ENCODE data around the gene CD48.
"Not testable (repeated sequence)": the region's sequence is repeated elsewhere in the genome, so short reads cannot be mapped to it uniquely, and the experiment has no call there.

The CD48 gene

DNA sequence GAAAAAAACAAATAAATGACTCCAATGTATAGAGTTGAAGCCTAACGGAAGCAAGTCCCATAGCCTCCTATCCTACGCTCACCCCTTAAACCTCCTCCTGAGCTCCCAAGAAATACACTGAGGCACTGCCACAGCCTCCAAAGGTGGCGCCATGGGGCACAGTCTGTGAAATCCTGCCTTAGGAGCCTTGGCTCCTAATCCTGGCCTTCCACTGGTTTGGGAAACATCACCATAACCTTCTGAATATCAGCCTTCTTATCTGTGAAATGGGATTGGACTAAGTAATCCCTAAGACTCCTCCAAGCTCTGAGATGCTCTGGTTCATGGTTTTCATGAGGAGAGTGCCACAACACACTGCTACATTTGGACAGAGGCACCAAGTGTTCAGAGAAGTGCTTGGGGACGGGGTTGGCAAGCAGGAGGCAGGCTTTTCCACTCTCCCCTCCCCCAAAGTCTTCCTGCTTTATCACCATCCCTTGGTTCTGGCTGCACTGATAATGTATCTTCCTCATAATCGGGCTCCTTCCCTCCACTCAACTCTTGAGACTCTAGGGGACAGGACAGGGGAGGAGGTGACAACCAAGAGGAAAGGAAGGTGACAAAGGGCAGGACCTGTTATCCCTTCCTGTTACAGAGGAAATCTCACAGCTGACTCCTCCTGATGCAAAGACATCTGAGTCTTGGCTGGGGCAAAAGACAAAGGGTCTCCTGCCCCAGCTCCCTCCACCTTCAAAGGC lies 30.2 kb upstream of the CD48 start:
- no peak for DNase-seq

- DNase-seq: no peak
Measured at GRCh38 chr1:160741092-160741501, 29.5 kb upstream of the CD48 start.

GRCh38 chr1:160740133-160740688 lies 28.6 kb upstream of the CD48 start:
- DNase-seq: no peak

GRCh38 chr1:160739098-160739511 lies 27.5 kb upstream of the CD48 start, which contains the start of gene SLAMF7:
SLAMF7 (plus strand) TSS chr1:160739247; CDS start chr1:160739302, 55 bp downstream.
- DNase-seq: no peak

GRCh38 chr1:160738271-160738670 lies 26.6 kb upstream of the CD48 start:
- no peak for DNase-seq

DNA sequence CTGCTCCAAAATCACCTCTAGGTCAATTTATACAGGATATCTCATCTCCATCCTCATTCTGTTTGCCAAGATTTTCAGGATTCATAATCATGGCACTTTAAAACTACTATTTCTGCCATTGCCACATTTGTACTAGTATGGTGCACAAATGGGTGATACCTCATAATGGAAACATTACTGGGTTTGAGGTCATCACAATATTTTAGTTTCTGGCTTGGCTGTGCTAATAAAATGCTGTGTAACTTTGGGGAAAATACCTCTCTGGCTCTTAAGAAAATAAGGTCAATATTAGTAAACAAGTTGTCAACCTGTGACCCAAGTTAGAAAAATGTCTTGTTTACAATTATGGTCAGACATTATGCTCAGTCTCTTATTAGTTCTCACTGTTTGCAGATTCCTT lies 22.7 kb upstream of the CD48 start:
- DNase-seq: no peak

DNA sequence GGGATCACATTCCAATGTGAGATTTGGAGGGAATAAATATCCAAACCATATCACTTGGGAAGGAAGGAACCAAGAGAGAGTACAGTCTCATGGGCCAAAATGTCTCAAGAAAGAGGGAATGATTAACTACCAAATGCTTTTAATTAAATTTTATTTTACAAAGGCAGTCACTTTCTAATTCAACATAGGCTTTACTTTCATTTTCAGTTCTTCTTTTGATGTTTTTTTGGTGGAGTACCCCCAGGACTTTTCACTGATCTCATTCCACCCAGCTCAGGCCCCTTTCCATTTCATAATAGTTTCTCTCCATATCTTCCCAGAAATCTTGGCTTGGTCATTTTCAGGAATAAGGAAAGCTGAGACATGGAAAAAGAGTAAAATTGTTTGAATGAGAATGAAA lies 22.3 kb upstream of the CD48 start:
- no peak for DNase-seq

DNA sequence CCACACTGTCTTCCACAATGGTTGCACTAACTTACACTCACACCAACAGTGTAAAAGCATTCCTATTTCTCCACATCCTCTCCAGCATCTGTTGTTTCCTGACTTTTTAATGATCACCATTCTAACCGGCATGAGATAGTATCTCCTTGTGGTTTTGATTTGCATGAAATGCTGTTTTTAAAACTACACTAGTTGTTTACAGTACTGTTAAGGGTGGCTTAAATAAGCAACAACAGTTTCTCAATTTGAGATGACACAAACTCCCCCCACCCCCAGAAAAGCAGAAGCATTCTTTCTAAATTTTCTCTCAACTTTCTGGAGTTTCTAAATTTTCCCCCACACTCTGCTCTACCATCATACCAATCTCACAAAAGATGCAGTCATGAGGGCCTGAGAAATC lies 20.4 kb upstream of the CD48 start:
- no peak for DNase-seq

- DNase-seq: not testable (repeated sequence)
Measured at GRCh38 chr1:160731564-160731963, 19.9 kb upstream of the CD48 start.

GRCh38 chr1:160727316-160727640 lies 15.7 kb upstream of the CD48 start:
- no peak for DNase-seq

- DNase-seq: peak; percentile 77
Measured at GRCh38 chr1:160726498-160727315, 15.1 kb upstream of the CD48 start.

DNA sequence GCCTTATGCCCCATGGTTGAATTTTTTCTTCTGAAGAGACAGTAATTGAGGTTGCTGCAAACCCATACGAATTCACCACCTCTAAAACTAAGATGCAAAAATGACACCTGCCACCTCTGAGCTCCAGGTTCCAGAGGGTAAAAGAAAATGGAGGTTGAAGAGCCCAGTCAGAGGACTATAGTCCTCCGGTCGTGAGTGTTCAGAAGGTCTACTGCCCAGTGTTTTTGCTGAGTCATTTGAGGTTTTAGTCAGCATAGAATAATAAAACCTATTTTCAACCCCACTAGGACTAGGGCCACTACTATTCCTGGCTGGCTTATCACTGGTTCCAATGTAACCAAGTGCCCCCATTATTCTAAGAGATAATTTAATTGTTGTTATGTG lies 14.5 kb upstream of the CD48 start:
- DNase-seq: no peak

GRCh38 chr1:160724465-160725242 lies 13.0 kb upstream of the CD48 start:
- peak; percentile 19 for DNase-seq

GRCh38 chr1:160723332-160723731 lies 11.7 kb upstream of the CD48 start:
- DNase-seq: no peak

- peak; percentile 8 for DNase-seq
Measured at GRCh38 chr1:160722726-160723125, 11.1 kb upstream of the CD48 start.

GRCh38 chr1:160721473-160721872 lies 9.9 kb upstream of the CD48 start:
- DNase-seq: no peak

DNA sequence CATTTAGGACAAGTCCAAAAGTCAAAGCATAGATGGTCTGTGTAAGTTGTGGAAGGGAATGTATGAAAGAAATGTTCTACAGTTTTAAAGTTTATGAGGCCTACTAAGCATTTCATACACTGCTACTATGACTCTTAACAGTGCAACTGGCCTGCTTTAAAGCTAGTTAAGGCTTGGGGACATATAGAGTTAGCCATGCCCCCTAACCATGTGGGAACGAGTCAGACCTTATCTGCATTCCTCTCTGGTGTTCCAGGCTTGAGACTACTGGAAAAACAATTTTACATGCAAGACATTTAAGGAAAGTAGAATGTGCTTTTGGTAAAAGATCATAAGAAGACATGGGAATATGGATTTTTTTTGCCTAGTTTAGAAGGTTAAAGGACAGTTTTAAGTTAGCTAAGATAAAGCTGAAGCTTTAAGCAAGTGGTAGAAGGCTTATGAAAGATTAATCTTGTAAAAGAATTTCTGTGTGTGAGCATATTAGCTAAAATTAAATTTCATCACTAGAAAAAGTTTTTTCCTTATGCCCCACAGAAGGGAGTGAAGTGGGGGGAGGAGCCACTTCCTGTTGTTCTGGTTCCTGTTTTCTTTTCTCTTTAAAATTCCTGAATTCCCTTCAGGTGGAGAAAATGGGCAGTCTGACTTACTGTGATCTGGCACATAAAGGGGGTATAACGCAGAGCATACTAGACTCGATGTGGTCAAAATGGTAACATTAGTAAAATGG lies 8.9 kb upstream of the CD48 start:
- DNase-seq: no peak

- DNase-seq: no peak
Measured at GRCh38 chr1:160718210-160718609, 6.6 kb upstream of the CD48 start.

GRCh38 chr1:160717306-160717705 lies 5.7 kb upstream of the CD48 start:
- no peak for DNase-seq

DNA sequence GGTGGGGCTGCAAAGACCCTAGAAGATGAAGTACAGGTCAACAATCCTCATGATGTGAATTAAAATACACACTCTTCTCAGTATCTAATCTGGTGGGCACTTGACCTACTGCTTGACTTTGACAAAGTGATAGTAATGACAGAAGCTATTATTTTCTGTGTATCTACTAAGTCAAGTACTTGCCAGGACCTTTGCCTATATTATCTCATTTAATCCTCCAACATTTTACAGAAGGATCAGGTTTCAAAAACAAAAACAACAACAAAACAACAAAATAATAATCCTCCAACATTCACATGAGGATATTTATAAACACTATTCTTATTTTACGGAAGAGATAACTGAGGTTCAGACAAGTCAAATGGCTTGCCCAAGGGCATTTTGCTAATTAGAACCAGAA lies 4.4 kb upstream of the CD48 start:
- no peak for DNase-seq

- DNase-seq: not testable (repeated sequence)
Measured at GRCh38 chr1:160714034-160714648, 2.5 kb upstream of the CD48 start.

DNA sequence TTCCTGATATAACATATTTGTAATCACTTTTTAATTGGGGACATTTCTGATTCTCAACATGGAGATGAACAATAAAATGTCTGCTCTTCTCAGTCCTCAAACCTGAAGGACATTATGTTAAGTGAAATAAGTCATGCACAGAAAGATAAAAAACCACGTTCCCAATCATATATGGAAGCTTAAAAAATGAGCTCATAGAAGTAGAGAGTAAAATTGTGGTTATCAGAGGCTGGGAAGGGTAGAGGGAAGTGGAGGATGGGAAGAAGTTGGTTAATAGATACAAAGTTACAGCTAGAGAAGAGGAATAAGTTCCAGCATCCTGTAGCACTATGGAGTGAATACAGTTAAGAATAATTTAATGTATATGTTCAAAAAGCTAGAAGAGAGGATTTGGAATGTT lies 1.5 kb upstream of the CD48 start:
- no peak for DNase-seq

Measured in retina (tissue), 1 donor.